ENCODE measurements around the gene NDUFB8.

The NDUFB8 gene

DNA sequence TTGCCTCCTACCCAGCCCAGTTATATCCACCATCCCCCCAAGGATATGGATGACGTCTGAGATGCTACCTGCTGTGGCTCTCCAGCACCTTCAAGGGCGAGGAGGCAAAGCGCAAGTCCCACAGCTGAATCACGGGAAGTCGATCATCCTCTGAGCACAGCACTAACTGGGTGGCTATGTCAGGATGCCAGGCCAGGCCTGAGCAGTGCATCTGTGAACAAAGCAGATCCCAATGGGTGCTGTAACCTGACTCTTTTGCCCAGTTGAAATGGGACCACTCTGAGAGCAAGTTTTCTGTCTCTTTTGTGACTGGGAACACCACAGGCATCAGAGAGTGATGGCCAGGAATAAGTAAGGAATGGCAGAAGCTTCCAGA, 22.3 kb downstream of the NDUFB8 start:
- no peaks in the 10 kb centered on the region for H3K9me3 ChIP-seq (ENCODE audit: low read depth, low read length)
- no peak overlapping the region for H3K4me3 ChIP-seq
- no peak overlapping the region for H3K27ac ChIP-seq
- no peak overlapping the region for H3K9ac ChIP-seq (ENCODE audit: insufficient read length)
- H3K36me3 ChIP-seq (ENCODE audit: insufficient read depth, low read length) = no peaks in the 10 kb centered on the region
- no peak for TF ChIP-seq POLR2AphosphoS5 (IDR thresholded peaks at IDR 0.05; ENCODE audit: borderline replicate concordance, low read depth, low read length)
- no peak for TF ChIP-seq EZH2 (IDR thresholded peaks at IDR 0.05)
- no peak for TF ChIP-seq FOXP2 (optimal IDR thresholded peaks at IDR 0.05; ENCODE audit: control extremely low read depth, extremely low read length, insufficient read depth)
- DNase-seq (ENCODE audit: low read depth, low spot score) = no peak

DNA sequence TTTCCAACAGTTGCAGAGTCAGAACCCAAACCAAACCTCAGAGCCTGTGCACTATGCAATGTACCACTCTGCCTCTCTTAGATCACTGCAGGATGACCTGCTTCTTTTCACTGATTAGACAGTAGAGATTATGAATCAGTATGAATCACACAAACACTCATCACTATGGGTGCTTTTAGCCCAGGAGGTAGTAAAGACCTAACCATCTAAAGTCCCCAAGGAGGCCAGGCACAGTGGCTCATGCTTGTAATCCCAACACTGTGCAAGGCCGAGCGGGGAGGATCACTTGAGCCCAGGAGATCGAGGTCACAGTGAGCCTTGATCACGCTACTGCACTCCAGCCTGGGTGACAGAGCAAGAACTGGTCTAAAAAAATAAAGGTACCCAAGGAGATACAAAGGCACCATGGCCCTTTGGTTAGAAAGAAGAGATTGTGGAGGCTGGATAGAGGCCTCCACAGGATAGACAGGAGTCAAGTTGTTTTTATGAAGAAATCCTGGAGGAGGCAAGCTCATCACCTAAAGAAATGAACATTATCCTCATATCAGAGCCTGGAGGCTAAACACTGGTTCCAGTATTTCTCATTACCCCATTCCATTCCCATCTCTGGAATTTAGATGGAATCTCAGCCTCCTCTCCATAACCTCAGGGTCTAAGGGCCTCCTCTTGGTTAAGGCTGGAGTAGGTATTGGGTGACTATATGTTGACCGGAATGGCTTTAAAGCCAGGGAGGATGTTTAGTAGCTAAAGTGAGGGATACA, 22.9 kb downstream of the NDUFB8 start:
- DNase-seq (ENCODE audit: low read depth, low spot score) = no peak
- Histone ChIP-seq H3K36me3 (ENCODE audit: insufficient read depth, low read length) (no peaks in the 10 kb centered on the region), H3K9ac (ENCODE audit: insufficient read length) (no peak overlapping the region), H3K9me3 (ENCODE audit: low read depth, low read length) (no peaks in the 10 kb centered on the region), H3K4me3 (no peak overlapping the region), H3K27ac (no peak overlapping the region)
- TF ChIP-seq POLR2AphosphoS5 (IDR thresholded peaks at IDR 0.05; ENCODE audit: borderline replicate concordance, low read depth, low read length) (no peak), EZH2 (IDR thresholded peaks at IDR 0.05) (no peak), FOXP2 (optimal IDR thresholded peaks at IDR 0.05; ENCODE audit: control extremely low read depth, extremely low read length, insufficient read depth) (no peak)

DNA sequence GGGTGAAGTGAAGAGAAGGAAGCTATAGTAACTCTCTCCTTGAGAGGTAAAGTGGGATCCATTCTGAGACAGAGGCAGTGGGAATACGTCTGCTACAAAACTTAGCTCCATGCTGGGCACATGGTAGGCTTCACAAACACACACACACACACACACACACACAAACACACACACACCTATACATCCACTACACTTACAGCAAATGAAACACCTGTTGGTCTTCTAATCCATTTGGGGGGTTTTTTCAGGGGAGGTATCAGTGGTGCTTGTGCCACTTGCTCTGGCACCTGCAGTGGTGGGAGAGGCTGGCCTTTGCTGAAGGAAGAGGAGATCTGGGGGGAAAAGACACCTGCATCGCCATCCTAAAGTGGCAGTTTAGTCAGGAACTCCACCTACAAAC, 24.5 kb downstream of the NDUFB8 start:
- H3K36me3 ChIP-seq (ENCODE audit: insufficient read depth, low read length) = no peaks in the 10 kb centered on the region
- TF ChIP-seq POLR2AphosphoS5 (IDR thresholded peaks at IDR 0.05; ENCODE audit: borderline replicate concordance, low read depth, low read length) (no peak), FOXP2 (optimal IDR thresholded peaks at IDR 0.05; ENCODE audit: control extremely low read depth, extremely low read length, insufficient read depth) (no peak), EZH2 (IDR thresholded peaks at IDR 0.05) (no peak)
- no peaks in the 10 kb centered on the region for H3K9me3 ChIP-seq (ENCODE audit: low read depth, low read length)
- H3K9ac ChIP-seq (ENCODE audit: insufficient read length) = no peak overlapping the region
- DNase-seq (ENCODE audit: low read depth, low spot score) = no peak
- no peak overlapping the region for H3K4me3 ChIP-seq
- no peak overlapping the region for H3K27ac ChIP-seq

DNA sequence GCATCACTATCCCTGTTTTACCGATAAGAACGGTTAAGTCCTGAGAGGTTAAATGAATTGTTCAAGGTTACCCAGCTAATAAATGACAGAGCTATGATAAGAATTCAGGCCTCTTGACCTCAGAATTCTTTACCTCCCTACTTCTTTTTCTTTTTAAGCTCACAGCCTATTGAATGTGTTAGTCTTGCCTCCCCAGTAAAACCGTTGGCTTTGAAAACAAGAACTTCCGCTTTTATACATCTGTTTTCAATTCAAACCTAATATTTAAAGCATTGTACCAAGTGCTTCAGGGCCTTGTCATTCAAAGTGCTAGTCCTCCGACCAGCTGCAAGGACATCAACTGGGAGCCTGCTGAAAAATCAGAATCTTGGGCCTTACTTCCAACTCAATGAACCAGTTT, 25.6 kb downstream of the NDUFB8 start:
- no peaks in the 10 kb centered on the region for H3K36me3 ChIP-seq (ENCODE audit: insufficient read depth, low read length)
- no peak overlapping the region for H3K9ac ChIP-seq (ENCODE audit: insufficient read length)
- H3K4me3 ChIP-seq = peak overlapping the region; percentile 40
- peak overlapping the region; percentile 89 for H3K27ac ChIP-seq
- no peaks in the 10 kb centered on the region for H3K9me3 ChIP-seq (ENCODE audit: low read depth, low read length)
- TF ChIP-seq FOXP2 (optimal IDR thresholded peaks at IDR 0.05; ENCODE audit: control extremely low read depth, extremely low read length, insufficient read depth) (no peak), POLR2AphosphoS5 (IDR thresholded peaks at IDR 0.05; ENCODE audit: borderline replicate concordance, low read depth, low read length) (no peak), EZH2 (IDR thresholded peaks at IDR 0.05) (no peak)
- no peak for DNase-seq (ENCODE audit: low read depth, low spot score)

DNA sequence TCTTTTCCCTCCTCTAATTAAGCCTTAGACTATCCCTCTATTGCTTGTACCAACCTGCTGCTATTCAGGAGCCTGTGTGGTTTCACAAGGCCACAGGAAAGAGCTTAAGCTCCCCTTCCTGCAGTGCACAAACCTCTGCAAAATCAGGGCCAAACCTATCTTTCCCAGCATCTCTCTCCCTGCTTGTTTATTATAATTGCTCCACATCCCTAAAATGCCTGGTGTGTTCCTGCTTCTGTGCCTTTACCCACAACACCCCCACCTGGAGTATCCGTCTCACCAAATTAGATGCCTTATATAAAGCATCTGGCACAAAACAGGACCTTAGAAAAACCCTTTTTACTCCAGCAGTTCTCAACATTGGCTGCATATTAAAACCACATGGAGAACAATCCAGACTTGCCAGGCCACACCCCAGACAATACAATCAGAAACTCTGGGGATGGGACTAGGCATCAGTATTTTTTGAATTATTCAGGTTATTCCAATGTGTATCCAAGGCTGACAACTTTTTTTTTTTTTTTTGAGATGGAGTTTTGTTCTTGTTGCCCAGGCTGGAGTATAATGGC, 26.7 kb downstream of the NDUFB8 start:
- Histone ChIP-seq H3K36me3 (ENCODE audit: insufficient read depth, low read length) (no peaks in the 10 kb centered on the region), H3K27ac (no peak overlapping the region), H3K9me3 (ENCODE audit: low read depth, low read length) (no peaks in the 10 kb centered on the region), H3K9ac (ENCODE audit: insufficient read length) (no peak overlapping the region), H3K4me3 (no peak overlapping the region)
- TF ChIP-seq EZH2 (IDR thresholded peaks at IDR 0.05) (no peak), FOXP2 (optimal IDR thresholded peaks at IDR 0.05; ENCODE audit: control extremely low read depth, extremely low read length, insufficient read depth) (no peak), POLR2AphosphoS5 (IDR thresholded peaks at IDR 0.05; ENCODE audit: borderline replicate concordance, low read depth, low read length) (no peak)
- no peak for DNase-seq (ENCODE audit: low read depth, low spot score)

DNA sequence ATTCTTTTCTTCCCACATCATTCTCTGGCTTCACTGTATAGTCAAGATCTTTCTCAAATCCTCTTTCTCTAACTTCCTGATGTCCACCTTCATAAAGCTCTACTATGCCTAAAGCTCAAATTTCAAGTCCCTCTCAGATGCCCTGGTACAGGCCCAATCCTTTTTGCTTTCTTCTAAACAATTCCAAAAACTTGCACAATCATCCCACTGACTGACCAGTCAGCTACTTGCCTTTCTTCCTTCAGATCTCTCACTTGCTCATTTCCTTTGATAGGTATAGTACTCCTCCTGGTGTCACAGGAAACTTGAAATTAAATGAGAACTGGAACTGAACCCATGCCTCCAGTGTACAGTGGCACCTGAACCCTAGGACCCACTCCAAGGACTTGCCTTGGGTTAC, 28.2 kb downstream of the NDUFB8 start:
- Histone ChIP-seq H3K9me3 (ENCODE audit: low read depth, low read length) (no peaks in the 10 kb centered on the region), H3K36me3 (ENCODE audit: insufficient read depth, low read length) (no peaks in the 10 kb centered on the region), H3K4me3 (no peak overlapping the region), H3K27ac (no peak overlapping the region), H3K9ac (ENCODE audit: insufficient read length) (no peak overlapping the region)
- no peak for DNase-seq (ENCODE audit: low read depth, low spot score)
- no peak for TF ChIP-seq EZH2 (IDR thresholded peaks at IDR 0.05)
- TF ChIP-seq FOXP2 (optimal IDR thresholded peaks at IDR 0.05; ENCODE audit: control extremely low read depth, extremely low read length, insufficient read depth) = no peak
- no peak for TF ChIP-seq POLR2AphosphoS5 (IDR thresholded peaks at IDR 0.05; ENCODE audit: borderline replicate concordance, low read depth, low read length)

DNA sequence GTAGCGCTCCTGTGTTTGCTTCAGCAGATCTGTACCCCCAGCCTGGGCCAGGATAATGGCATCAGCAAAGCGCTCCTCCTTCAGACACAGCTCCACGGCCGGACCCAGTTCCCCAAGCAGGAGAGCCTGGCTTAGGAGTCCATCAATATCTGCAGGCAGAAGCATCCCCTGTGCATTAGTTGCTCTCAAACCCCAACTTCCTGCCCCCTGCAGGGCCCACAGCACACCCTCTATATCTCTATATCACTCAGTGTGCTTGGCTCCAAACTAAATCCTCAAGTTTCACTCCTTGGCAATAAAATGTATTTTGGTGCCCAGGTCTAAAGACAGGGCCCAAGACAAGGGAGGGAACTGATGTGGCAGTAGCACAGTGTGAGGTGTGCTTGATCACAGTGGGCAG, 31.6 kb downstream of the NDUFB8 start:
- no peak for DNase-seq (ENCODE audit: low read depth, low spot score)
- TF ChIP-seq POLR2AphosphoS5 (IDR thresholded peaks at IDR 0.05; ENCODE audit: borderline replicate concordance, low read depth, low read length) (no peak), FOXP2 (optimal IDR thresholded peaks at IDR 0.05; ENCODE audit: control extremely low read depth, extremely low read length, insufficient read depth) (no peak), EZH2 (IDR thresholded peaks at IDR 0.05) (no peak)
- Histone ChIP-seq H3K36me3 (ENCODE audit: insufficient read depth, low read length) (no peaks in the 10 kb centered on the region), H3K27ac (no peak overlapping the region), H3K4me3 (no peak overlapping the region), H3K9me3 (ENCODE audit: low read depth, low read length) (no peaks in the 10 kb centered on the region), H3K9ac (ENCODE audit: insufficient read length) (no peak overlapping the region)

DNA sequence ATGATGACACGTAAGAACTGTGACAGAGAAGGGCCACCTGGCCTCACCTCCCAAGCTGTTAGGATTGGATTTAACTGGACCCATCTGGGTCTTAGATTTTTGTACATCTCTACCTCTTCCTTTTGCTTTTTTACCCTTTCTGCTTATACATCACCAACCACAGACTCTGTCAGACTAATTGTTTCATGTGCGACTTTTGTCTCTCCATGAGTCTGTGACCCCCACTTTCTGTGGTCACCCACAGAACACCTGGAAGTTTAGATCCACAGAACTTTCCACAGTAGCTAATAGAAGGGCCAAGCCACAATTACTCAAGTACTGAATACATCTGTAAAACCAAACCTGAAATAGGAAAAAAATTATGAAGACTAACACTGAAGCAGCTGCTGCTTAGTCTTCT, 33.1 kb downstream of the NDUFB8 start:
- Histone ChIP-seq H3K27ac (no peak overlapping the region), H3K9me3 (ENCODE audit: low read depth, low read length) (no peaks in the 10 kb centered on the region), H3K9ac (ENCODE audit: insufficient read length) (no peak overlapping the region), H3K36me3 (ENCODE audit: insufficient read depth, low read length) (no peaks in the 10 kb centered on the region), H3K4me3 (no peak overlapping the region)
- TF ChIP-seq EZH2 (IDR thresholded peaks at IDR 0.05) (no peak), FOXP2 (optimal IDR thresholded peaks at IDR 0.05; ENCODE audit: control extremely low read depth, extremely low read length, insufficient read depth) (no peak), POLR2AphosphoS5 (IDR thresholded peaks at IDR 0.05; ENCODE audit: borderline replicate concordance, low read depth, low read length) (no peak)
- no peak for DNase-seq (ENCODE audit: low read depth, low spot score)

Measured in SK-N-MC (cell line).